Measurements from ENCODE around the gene NRCAM.

DNA sequence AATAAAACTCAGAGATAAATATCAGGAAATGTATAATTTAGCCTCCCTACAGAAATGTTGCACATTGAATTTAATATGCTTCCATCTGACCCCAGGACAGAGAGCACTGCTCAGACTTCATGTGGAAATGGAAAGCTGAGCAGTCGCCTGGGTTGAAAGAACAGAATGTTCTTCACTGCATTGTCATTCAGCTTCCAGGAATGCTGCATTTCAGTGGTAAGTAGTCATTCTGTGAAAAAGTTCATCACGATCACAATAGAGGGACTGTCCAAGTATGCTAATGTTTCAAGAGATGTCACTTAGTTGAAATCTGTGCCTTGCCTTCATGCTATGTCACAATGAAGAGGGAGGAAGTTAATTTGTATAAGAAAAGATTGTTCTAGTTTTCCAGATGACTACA is 147.3 kb downstream of the NRCAM start:
- no peak for TF ChIP-seq EZH2 (IDR thresholded peaks at IDR 0.05; ENCODE audit: low read length)
- TF ChIP-seq, protein P1, sequence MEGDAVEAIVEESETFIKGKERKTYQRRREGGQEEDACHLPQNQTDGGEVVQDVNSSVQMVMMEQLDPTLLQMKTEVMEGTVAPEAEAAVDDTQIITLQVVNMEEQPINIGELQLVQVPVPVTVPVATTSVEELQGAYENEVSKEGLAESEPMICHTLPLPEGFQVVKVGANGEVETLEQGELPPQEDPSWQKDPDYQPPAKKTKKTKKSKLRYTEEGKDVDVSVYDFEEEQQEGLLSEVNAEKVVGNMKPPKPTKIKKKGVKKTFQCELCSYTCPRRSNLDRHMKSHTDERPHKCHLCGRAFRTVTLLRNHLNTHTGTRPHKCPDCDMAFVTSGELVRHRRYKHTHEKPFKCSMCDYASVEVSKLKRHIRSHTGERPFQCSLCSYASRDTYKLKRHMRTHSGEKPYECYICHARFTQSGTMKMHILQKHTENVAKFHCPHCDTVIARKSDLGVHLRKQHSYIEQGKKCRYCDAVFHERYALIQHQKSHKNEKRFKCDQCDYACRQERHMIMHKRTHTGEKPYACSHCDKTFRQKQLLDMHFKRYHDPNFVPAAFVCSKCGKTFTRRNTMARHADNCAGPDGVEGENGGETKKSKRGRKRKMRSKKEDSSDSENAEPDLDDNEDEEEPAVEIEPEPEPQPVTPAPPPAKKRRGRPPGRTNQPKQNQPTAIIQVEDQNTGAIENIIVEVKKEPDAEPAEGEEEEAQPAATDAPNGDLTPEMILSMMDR (optimal IDR thresholded peaks at IDR 0.05 in 1 of 3, IDR thresholded peaks at IDR 0.05 in 1 of 3, conservative IDR thresholded peaks at IDR 0.05 in 1 of 3; ENCODE audit: extremely low read depth in 1 of 3, insufficient read depth in 2 of 3, low read length in 3 of 3) = no peak

Measured in keratinocyte (primary cell).